H1 (cell line): Measurements from ENCODE around the gene CNPY2. TPM values are rescaled to one million over a fixed set of nuclear protein-coding genes. Genes with fewer than 3 reads are reported as not detected.

Source experiments
- CTCF ChIA-PET: fragments of 300-600 bp; sonication (Branson Sonifier 250); formaldehyde crosslinking; loops from one replicate; lab custom pipeline; 2021; ENCODE audit not compliant: partially characterized antibody; lab: Charles Lee
- POLR2A ChIA-PET: fragments of 300-600 bp; sonication (Branson Sonifier 250); formaldehyde crosslinking; loops from one replicate; lab custom pipeline; 2021; ENCODE audit warnings: inconsistent platforms; ENCODE audit not compliant: partially characterized antibody; lab: Charles Lee
- DNase-seq, 2 experiments: peaks; one replicate each; pipeline versions ENCODE4 v3.0.0 to v3.0.0-alpha.2; 2010 to 2022; ENCODE audit warnings: low spot score in 2 of 2, low read depth in 1 of 2, mixed read lengths in 1 of 2
- FAIRE-seq: peaks from 2 replicates; lab custom pipeline; 2011; peaks lifted over from hg19 to GRCh38; lab: Jason Lieb, UNC
- H2AFZ ChIP-seq: 2 replicates; pipeline ENCODE4 v1.8.1; 2012; ENCODE audit warnings: low read length, inconsistent platforms
- H2AK5ac ChIP-seq: 2 replicates; pipeline ENCODE4 v1.6.1; 2013; ENCODE audit warnings: low read depth, low read length
- H2BK120ac ChIP-seq: replicated peaks from 2 replicates; pipeline ENCODE3; 2013; ENCODE audit warnings: low read depth, low read length, inconsistent platforms
- H2BK12ac ChIP-seq: 2 replicates; pipeline ENCODE4 v1.6.1; 2013; ENCODE audit warnings: low read depth, low read length
- H2BK15ac ChIP-seq: 2 replicates; pipeline ENCODE4 v1.6.1; 2013; ENCODE audit warnings: low read length
- H2BK20ac ChIP-seq: 2 replicates; pipeline ENCODE4 v1.6.1; 2013; ENCODE audit warnings: low read length
- H2BK5ac ChIP-seq: 2 replicates; pipeline ENCODE4 v1.6.1; 2013; ENCODE audit warnings: low read depth, low read length
- H3K14ac ChIP-seq: 2 replicates; pipeline ENCODE4 v1.6.1; 2013; ENCODE audit warnings: inconsistent platforms; ENCODE audit not compliant: insufficient read length
- H3K18ac ChIP-seq: 2 replicates; pipeline ENCODE4 v1.6.1; 2013; ENCODE audit warnings: low read length; ENCODE audit errors: extremely low read depth
- H3K23ac ChIP-seq: 2 replicates; pipeline ENCODE4 v1.6.1; 2013; ENCODE audit warnings: inconsistent platforms; ENCODE audit not compliant: insufficient read length
- H3K23me2 ChIP-seq: 2 replicates; pipeline ENCODE4 v1.6.1; 2013; ENCODE audit warnings: low read depth, low read length
- H3K27ac ChIP-seq: 2 replicates; pipeline ENCODE4 v1.6.1; 2011; ENCODE audit warnings: low read depth, low read length, inconsistent platforms
- H3K27me3 ChIP-seq, 4 experiments: replicated peaks in 1 of 4; 1 replicate in 1 of 4; 2 replicates in 3 of 4; pipeline versions ENCODE4 v1.6.1 to v1.8.1; 2011 to 2013; ENCODE audit warnings: low read length in 3 of 4, mild to moderate bottlenecking in 3 of 4, inconsistent platforms in 2 of 4, mixed read lengths in 2 of 4, moderate library complexity in 1 of 4; ENCODE audit not compliant: control insufficient read depth in 3 of 4, insufficient read depth in 3 of 4; ENCODE audit errors: extremely low read depth in 1 of 4
- H3K36me3 ChIP-seq, 4 experiments: 2 replicates each; pipeline versions ENCODE4 v1.6.1 to v1.8.1; 2011 to 2013; ENCODE audit warnings: mild to moderate bottlenecking in 4 of 4, low read length in 3 of 4, moderate library complexity in 2 of 4, control low read depth in 1 of 4, inconsistent platforms in 1 of 4; ENCODE audit not compliant: insufficient read depth in 4 of 4, control insufficient read depth in 2 of 4
- H3K4ac ChIP-seq: replicated peaks from 2 replicates; pipeline ENCODE3; 2013; ENCODE audit warnings: low read length, low read depth, mixed read lengths, inconsistent platforms; ENCODE audit not compliant: insufficient read length
- H3K4me1 ChIP-seq, 4 experiments: replicated peaks in 1 of 4; 1 replicate in 1 of 4; 2 replicates in 3 of 4; pipeline versions ENCODE4 v1.6.1 to v1.8.1; 2011 to 2013; ENCODE audit warnings: low read length in 3 of 4, inconsistent platforms in 2 of 4, mixed read lengths in 1 of 4; ENCODE audit not compliant: insufficient read depth in 4 of 4, control insufficient read depth in 3 of 4
- H3K4me2 ChIP-seq, 2 experiments: 2 replicates each; pipeline versions ENCODE4 v1.6.1 to v1.8.1; 2011 to 2013; ENCODE audit warnings: low read depth in 2 of 2, low read length in 2 of 2, control low read depth in 1 of 2, inconsistent platforms in 1 of 2, mild to moderate bottlenecking in 1 of 2; ENCODE audit not compliant: insufficient read depth in 1 of 2
- H3K4me3 ChIP-seq, 4 experiments: fragments of 200-600, 300-600 bp in 1 of 4; sonication (generic), shearing (Covaris generic), sonication (Bioruptor Twin) in 1 of 4; 2 replicates each; pipeline versions ENCODE4 v1.5.1 to v1.8.1; 2011 to 2016; ENCODE audit warnings: low read length in 4 of 4, low read depth in 3 of 4, control low read depth in 2 of 4, inconsistent platforms in 2 of 4, mild to moderate bottlenecking in 2 of 4, mixed read lengths in 1 of 4, moderate library complexity in 1 of 4; ENCODE audit not compliant: insufficient read depth in 2 of 4; ENCODE audit errors: extremely low read depth in 1 of 4
- H3K56ac ChIP-seq: replicated peaks from 2 replicates; pipeline ENCODE3; 2013; ENCODE audit warnings: low read depth, mild to moderate bottlenecking, mixed read lengths, low read length, inconsistent platforms; ENCODE audit not compliant: insufficient read length
- H3K79me1 ChIP-seq: 2 replicates; pipeline ENCODE4 v1.6.1; 2013; ENCODE audit warnings: low read depth, low read length, control low read depth
- H3K79me2 ChIP-seq, 2 experiments: 2 replicates each; pipeline versions ENCODE4 v1.6.1 to v1.8.1; 2012 to 2013; ENCODE audit warnings: low read length in 2 of 2, mild to moderate bottlenecking in 2 of 2, inconsistent platforms in 1 of 2; ENCODE audit not compliant: insufficient read depth in 2 of 2, control insufficient read depth in 1 of 2
- H3K9ac ChIP-seq, 4 experiments: replicated peaks in 1 of 4; 1 replicate in 1 of 4; 2 replicates in 3 of 4; pipeline versions ENCODE4 v1.6.1 to v1.8.1; 2011 to 2013; ENCODE audit warnings: low read depth in 3 of 4, low read length in 3 of 4, control low read depth in 2 of 4, mild to moderate bottlenecking in 2 of 4, moderate library complexity in 2 of 4, inconsistent platforms in 1 of 4; ENCODE audit errors: extremely low read depth in 1 of 4
- H3K9me3 ChIP-seq, 2 experiments: 2 replicates each; pipeline versions ENCODE4 v1.6.1 to v1.8.1; 2012 to 2013; ENCODE audit warnings: mild to moderate bottlenecking in 2 of 2, moderate library complexity in 2 of 2, control low read depth in 1 of 2, inconsistent platforms in 1 of 2, low read depth in 1 of 2, low read length in 1 of 2, mixed read lengths in 1 of 2; ENCODE audit not compliant: insufficient read depth in 2 of 2
- H4K20me1 ChIP-seq, 2 experiments: replicated peaks in 1 of 2; 2 replicates each; pipeline versions ENCODE3 to v1.8.1; 2011 to 2013; ENCODE audit warnings: inconsistent platforms in 2 of 2, low read length in 2 of 2, mild to moderate bottlenecking in 1 of 2; ENCODE audit not compliant: insufficient read depth in 2 of 2, control insufficient read depth in 1 of 2
- H4K5ac ChIP-seq: 2 replicates; pipeline ENCODE4 v1.6.1; 2013; ENCODE audit warnings: low read length, low read depth, mixed read lengths, inconsistent platforms; ENCODE audit not compliant: insufficient read length
- H4K8ac ChIP-seq: 2 replicates; pipeline ENCODE4 v1.8.0; 2013; ENCODE audit warnings: mild to moderate bottlenecking, moderate library complexity, low read length, inconsistent platforms; ENCODE audit not compliant: insufficient read depth; ENCODE audit errors: extremely low read depth
- H4K91ac ChIP-seq: replicated peaks from 2 replicates; pipeline ENCODE3; 2013; ENCODE audit warnings: low read length, mixed read lengths, inconsistent platforms; ENCODE audit not compliant: insufficient read length
- BCL11A ChIP-seq, 2 experiments: IDR thresholded peaks; one replicate each; pipeline ENCODE4 v1.6.1; 2011; ENCODE audit warnings: low read depth in 2 of 2, low read length in 2 of 2, mild to moderate bottlenecking in 2 of 2
- CTCF ChIP-seq, 3 experiments: IDR thresholded peaks; 1 replicate in 2 of 3; 2 replicates in 1 of 3; pipeline versions ENCODE4 v1.5.1 to v1.6.1; 2011; ENCODE audit warnings: low read length in 3 of 3, mild to moderate bottlenecking in 3 of 3, inconsistent platforms in 2 of 3, low read depth in 1 of 3, moderate library complexity in 1 of 3; ENCODE audit not compliant: insufficient read depth in 1 of 3; ENCODE audit errors: control extremely low read depth in 1 of 3
- EP300 ChIP-seq, 2 experiments: IDR thresholded peaks; 1 replicate in 1 of 2; 2 replicates in 1 of 2; pipeline ENCODE4 v1.6.1; 2011 to 2012; ENCODE audit warnings: low read depth in 2 of 2, low read length in 2 of 2, mild to moderate bottlenecking in 2 of 2, borderline replicate concordance in 1 of 2, inconsistent platforms in 1 of 2, moderate library complexity in 1 of 2
- MAX ChIP-seq: IDR thresholded peaks from 2 replicates; pipeline ENCODE4 v1.6.1; 2012; ENCODE audit warnings: inconsistent platforms
- POLR2AphosphoS5 ChIP-seq: IDR thresholded peaks from 2 replicates; pipeline ENCODE4 v1.6.1; 2011; ENCODE audit warnings: low read depth, low read length
- SP1 ChIP-seq: IDR thresholded peaks from 2 replicates; pipeline ENCODE4 v1.6.1; 2011; ENCODE audit warnings: low read depth, low read length
- SP2 ChIP-seq: IDR thresholded peaks from 2 replicates; pipeline ENCODE4 v1.6.1; 2012; ENCODE audit warnings: mild to moderate bottlenecking, low read length, inconsistent platforms
- TAF1 ChIP-seq: IDR thresholded peaks from 2 replicates; pipeline ENCODE4 v1.6.1; 2011; ENCODE audit warnings: mild to moderate bottlenecking, low read depth, low read length
- TCF12 ChIP-seq: IDR thresholded peaks from 2 replicates; pipeline ENCODE4 v1.6.1; 2011; ENCODE audit warnings: low read depth, mild to moderate bottlenecking, low read length
- TEAD4 ChIP-seq: IDR thresholded peaks from 2 replicates; pipeline ENCODE4 v1.6.1; 2012; ENCODE audit warnings: low read depth, low read length, inconsistent platforms, mixed read lengths
- whole genome bisulfite sequencing, 2 experiments: shearing (Covaris generic) in 1 of 2; methylation state at CpG; one replicate each; pipeline versions ENCODE4 v1.1.6 to v1.1.7; 2013 to 2015; ENCODE audit warnings: low lambda C conversion rate in 2 of 2, mixed read lengths in 2 of 2, inconsistent platforms in 1 of 2, low coverage in 1 of 2, missing lambda C conversion rate in 1 of 2; ENCODE audit not compliant: insufficient replicate concordance in 2 of 2, insufficient coverage in 1 of 2, insufficient read length in 1 of 2; ENCODE audit errors: extremely low coverage in 1 of 2, missing lambda C conversion rate in 1 of 2; 5-methylcytosine and 5-hydroxymethylcytosine counted together
- polyA plus RNA-seq, 7 experiments: library from polyadenylated mRNA; depleted of rRNA in 3 of 7; stranded (reverse) in 5 of 7; unstranded in 2 of 7; fragments of >200 nt in 5 of 7; fragments of 200-250 nt in 2 of 7; gene quantifications; 1 replicate in 5 of 7; 2 replicates in 1 of 7; 4 replicates in 1 of 7; pipeline versions ENCODE4 v1.2.1 to v1.2.3, GENCODE V29; 2011 to 2013; ENCODE audit warnings: missing spikeins in 2 of 7, mixed read lengths in 2 of 7
- total RNA-seq: library from RNA; stranded (reverse); fragmentation: NEBNext Ultra II Directional; extraction: Animal tissue kit (Norgen Biotek cat#: 25700); gene quantifications from 2 replicates; pipeline ENCODE4 v1.2.1, GENCODE V29; 2021

CNPY2 gene
- total and polyA plus RNA-seq, 2 of the 8 experiments (the other 6 are each of a cell fraction or from before 2014, with no cell fraction given): 203 to 281 TPM

- no peak overlapping the region for H2BK15ac ChIP-seq
- no peak overlapping the region for H3K4me2 ChIP-seq
- WGBS, 2 experiments: 92% methylated on average over 5 of the region's 5 CpGs; no CpG with 5 or more reads in 1 of the 2 experiments
- no peaks in the 10 kb centered on the region for H3K9me3 ChIP-seq
- 0 out of 8 replicates have a peak, but pooled peaks cover 0 to under 1% (median 0%) of the 10 kb centered on the region in 4 experiments for H3K36me3 ChIP-seq
- no peak overlapping the region for H4K91ac ChIP-seq
- no peak overlapping the region for H2BK12ac ChIP-seq
- H2AFZ ChIP-seq: no peak overlapping the region
- H2BK120ac ChIP-seq: no peak overlapping the region
- H3K56ac ChIP-seq: no peak overlapping the region
- H4K5ac ChIP-seq: no peak overlapping the region
- no peak overlapping the region for H3K14ac ChIP-seq
- no peak overlapping the region for H3K4me3 ChIP-seq
- ChIA-PET CTCF (interaction anchor here (1.0 to 1.5 kb wide), 4 partner anchors 14 to 136 kb away, joined by 3 to 4 read pairs (median 3); no protein-coding TSS in a partner anchor), POLR2A (interaction anchor here (1.3 kb wide), 1 partner anchor 41 kb away, joined by 3 read pairs; the partner anchor contains the start of gene RNF41)
- FAIRE-seq (no peak), DNase-seq (no peak)
- H2BK20ac ChIP-seq: no peak overlapping the region
- peaks cover 0 to 5% of the 10 kb centered on the region in 2 experiments; a peak in 1 of 4 replicates for H3K79me2 ChIP-seq
- H3K4me1 ChIP-seq: peaks cover 3 to 13% (median 8%) of the 10 kb centered on the region in 4 experiments
- no peak overlapping the region for H3K23ac ChIP-seq
- H3K27ac ChIP-seq: no peak overlapping the region
- H2AK5ac ChIP-seq: no peak overlapping the region
- H2BK5ac ChIP-seq: no peak overlapping the region
- no peak overlapping the region for H3K18ac ChIP-seq
- peaks cover 14% of the 10 kb centered on the region; the same call in 1 of the 2 replicates for H3K23me2 ChIP-seq
- no peaks in the 10 kb centered on the region for H3K27me3 ChIP-seq
- peaks cover under 1% of the 10 kb centered on the region for H3K79me1 ChIP-seq
- H3K4ac ChIP-seq: no peak overlapping the region
- H4K8ac ChIP-seq: no peak overlapping the region
- peaks cover 2 to 4% of the 10 kb centered on the region in 2 experiments for H4K20me1 ChIP-seq
- no peak overlapping the region for H3K9ac ChIP-seq
- TF ChIP-seq TAF1 (no peak), TEAD4 (no peak), SP2 (no peak), MAX (no peak), SP1 (no peak), EP300 (IDR thresholded peaks at IDR 0.05; ENCODE audit: borderline replicate concordance in 1 of 2, low read depth in 2 of 2, low read length in 2 of 2) (no peak), CTCF (IDR thresholded peaks at IDR 0.05; ENCODE audit: control extremely low read depth in 1 of 3, insufficient read depth in 1 of 3, low read depth in 1 of 3, low read length in 3 of 3) (no peak), BCL11A (IDR thresholded peaks at IDR 0.05; ENCODE audit: low read depth in 2 of 2, low read length in 2 of 2) (no peak), POLR2AphosphoS5 (no peak), TCF12 (no peak)
Measured at GRCh38 chr12:56261503-56262232, 54.1 kb downstream of the CNPY2 start.
